ENCODE measurements around the gene GPHN.
"Not testable (repeated sequence)": the region's sequence is repeated elsewhere in the genome, so short reads cannot be mapped to it uniquely, and the experiment has no call there.

GRCh38 chr14:66714291-66714690 lies 206.3 kb downstream of the GPHN start:
- TF ChIP-seq, protein P1, sequence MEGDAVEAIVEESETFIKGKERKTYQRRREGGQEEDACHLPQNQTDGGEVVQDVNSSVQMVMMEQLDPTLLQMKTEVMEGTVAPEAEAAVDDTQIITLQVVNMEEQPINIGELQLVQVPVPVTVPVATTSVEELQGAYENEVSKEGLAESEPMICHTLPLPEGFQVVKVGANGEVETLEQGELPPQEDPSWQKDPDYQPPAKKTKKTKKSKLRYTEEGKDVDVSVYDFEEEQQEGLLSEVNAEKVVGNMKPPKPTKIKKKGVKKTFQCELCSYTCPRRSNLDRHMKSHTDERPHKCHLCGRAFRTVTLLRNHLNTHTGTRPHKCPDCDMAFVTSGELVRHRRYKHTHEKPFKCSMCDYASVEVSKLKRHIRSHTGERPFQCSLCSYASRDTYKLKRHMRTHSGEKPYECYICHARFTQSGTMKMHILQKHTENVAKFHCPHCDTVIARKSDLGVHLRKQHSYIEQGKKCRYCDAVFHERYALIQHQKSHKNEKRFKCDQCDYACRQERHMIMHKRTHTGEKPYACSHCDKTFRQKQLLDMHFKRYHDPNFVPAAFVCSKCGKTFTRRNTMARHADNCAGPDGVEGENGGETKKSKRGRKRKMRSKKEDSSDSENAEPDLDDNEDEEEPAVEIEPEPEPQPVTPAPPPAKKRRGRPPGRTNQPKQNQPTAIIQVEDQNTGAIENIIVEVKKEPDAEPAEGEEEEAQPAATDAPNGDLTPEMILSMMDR (IDR thresholded peaks at IDR 0.05), result not testable (repeated sequence)
- not testable (repeated sequence) for TF ChIP-seq POLR2A (IDR thresholded peaks at IDR 0.05)

Measured in Peyer's patch (tissue), 4 donors.